DMS 273 (cell line): ENCODE results near the gene ZNF662.

ENCODE experiments used
- DNase-seq: peaks from one replicate; lab custom pipeline; 2025; ENCODE audit not compliant: unreplicated experiment; lab: John Stamatoyannopoulos, UW

Gene ZNF662

DNA sequence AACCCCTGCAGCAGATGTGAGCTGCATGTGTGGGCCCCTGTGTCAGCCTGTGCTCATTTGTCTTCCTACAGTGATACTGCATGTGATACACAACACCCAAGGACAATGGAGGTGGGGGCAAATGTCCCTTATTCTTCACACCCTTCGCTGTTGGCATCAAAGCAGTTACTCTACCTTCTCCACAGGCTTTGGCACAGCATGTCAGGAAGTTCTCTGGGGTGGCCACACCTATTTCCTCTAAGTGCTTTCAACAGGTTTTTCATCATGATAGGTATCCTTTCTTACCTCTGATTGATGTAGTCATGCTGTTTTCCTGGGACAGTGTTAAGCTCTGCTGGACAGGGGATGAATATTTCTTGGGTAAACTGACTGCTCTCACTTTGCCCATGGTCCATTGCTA lies 29.5 kb downstream of the ZNF662 start:
- DNase-seq: no peak

DNA sequence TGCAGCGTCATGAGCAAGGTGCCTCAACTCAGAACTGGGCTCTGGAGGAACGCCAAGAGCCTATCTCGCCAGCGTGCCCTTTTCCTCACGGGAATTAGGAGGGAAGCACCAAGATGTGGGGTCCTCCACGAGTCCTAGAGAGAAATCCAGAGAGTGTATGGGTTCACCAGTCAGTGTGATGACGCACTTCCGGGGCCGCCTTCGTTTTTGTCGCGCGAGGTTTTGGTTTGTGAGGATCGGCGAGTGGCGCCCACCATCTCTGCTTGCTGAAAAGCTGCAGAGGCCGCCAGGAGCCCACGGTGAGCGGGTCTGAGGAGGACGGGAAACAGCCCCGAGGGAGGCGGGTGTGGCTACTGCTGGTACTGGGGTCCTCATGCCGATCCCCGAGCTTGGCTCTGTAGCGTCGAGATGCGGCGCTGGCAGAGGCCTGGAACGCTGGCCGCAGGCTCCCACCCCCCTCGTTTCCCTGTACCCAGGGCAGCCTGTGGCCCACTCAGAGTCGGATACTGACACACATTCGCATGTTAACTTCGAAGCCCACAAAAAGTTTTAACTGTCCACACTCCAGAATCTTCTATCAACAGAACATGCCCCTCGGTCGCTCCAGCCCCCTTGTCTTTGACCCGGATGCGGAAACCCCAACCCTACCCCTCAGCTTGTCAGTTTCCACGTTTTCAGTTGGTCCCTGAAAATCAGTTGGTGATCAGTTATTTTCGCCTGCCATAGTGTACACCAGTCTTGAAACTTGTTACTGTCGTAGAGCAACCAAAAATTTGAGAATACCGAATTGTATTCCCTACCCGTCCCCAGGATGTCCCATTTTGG lies 30.4 kb downstream of the ZNF662 start:
- DNase-seq: no peak

DNA sequence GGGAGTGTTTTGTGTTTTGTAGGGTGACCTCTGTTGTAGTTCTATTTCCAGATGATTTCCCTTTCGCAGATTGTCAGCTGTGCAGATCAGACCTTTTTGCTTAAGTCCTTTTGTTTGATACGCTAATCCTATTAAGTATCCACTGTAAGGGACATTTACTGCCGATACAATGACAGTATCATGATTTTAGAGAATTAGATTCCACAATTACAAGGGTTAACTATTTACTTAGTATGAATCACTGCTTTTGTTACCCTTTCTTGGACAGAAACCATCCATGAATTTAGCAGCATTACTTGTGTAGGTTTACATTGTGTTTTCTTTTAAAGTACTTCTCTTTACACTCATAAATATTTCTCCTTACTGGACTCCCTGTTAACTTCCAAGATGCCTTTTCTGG lies 31.4 kb downstream of the ZNF662 start:
- no peak for DNase-seq

DNA sequence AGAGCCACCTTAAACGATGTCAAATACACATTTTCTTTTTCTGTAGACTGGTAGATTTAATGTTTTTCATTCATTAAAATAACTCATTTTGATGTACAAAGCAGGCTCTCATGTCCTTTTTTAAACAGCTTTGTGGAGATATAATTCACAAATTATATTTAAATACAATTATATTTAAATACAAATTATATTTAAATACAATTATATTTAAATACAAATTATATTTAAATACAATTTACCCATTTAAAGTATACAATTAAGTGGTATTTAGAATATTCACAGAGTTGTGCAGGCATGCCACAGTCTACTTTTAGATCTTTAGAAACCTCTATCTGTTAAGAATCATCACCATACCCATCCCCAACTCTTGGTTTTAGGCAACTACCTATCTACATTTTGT lies 36.8 kb downstream of the ZNF662 start:
- DNase-seq: no peak

DNA sequence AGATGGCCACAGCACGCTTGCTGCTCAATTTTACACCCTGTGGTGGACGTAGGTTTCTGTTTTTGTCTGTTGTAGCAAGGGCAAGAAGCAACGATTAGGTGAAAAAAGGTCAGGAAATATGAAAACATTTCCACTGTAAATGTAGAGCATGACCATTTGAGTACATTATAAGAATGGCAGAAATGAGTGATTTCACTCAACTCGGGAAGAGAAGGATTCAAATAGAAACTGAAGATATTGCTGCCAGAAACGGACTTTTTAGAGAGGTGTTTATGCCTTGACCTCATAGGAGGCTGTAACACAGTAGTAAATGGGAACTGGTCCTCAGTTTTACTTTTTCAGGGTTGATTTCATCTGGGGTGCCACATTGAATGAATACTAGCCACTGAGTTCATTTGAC lies 40.1 kb downstream of the ZNF662 start:
- DNase-seq: no peak

DNA sequence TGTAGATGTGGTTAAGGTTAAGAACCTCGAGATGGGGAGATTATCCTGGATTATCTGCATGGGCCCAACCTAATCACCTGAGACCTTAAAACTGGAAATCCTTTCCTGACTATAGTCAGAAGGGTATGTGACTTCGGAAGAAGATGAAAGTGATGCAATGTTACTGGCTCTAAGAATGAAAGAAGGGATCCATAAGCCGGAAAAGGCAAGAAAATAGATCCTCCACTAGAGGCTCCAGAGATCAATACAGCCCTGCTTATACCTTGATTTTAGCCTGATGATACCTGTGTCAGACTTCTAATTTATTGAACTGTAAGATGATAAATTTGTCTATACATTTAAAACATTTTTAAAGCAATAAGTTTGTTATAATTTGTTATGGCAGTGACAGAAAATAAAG lies 51.6 kb downstream of the ZNF662 start:
- DNase-seq: no peak

DNA sequence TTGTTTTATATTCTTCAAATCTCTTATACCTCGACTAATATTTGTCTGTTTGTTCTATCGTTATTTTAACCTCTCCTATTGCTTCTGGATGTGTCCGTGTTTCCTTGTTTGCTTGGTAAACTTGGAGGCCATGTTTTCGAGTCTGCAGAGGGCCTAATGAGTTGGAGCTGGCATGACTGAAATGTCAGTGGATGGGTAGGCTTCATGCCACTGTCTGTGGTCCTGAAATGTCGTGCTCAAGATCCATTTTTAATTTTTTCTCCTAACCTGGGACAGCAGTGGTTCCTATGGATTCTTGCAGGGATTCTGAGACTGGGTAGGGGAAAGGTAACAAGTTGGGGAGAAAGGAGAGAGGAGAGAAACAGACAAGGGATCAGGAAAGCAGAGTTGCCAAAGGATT lies 54.3 kb downstream of the ZNF662 start:
- DNase-seq: no peak

DNA sequence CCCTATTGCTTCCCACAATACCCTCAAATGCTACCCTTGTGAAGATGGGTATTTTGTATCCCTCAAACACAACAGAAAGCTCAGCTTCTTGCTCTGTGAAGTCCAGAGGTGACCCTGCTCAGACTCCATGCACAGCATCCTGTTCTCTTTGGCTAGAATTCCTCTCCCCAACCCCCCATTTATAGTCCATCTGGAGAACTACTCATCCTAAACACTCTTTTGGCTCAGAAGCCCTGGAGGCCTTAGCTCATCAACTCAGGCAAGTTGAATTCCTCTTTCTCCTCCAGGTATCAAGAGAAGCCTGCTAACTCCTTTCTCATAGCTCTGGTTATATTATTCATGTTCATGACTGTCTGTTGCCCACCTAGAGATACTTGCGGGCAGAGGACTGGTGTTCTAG lies 54.8 kb downstream of the ZNF662 start:
- DNase-seq: peak; percentile 15

DNA sequence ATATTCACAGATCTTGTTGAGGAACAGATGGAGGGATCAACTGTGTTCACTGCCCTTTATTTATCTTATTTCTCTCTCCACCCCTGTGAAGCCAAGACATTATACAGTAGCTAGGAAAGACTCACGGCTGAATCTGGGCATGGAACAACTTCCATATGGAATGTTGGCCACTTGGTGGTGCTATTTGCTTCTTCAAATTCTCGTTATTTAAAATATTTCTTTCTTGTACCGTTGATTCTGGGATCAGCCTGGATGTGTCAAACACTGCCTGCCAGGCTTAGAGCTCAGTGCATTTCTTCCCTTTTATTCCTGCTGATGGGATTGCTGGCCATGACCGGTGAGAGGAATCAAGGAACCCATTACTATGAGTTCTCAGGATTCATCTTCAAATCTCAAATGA lies 55.7 kb downstream of the ZNF662 start:
- peak; percentile 71 for DNase-seq

DNA sequence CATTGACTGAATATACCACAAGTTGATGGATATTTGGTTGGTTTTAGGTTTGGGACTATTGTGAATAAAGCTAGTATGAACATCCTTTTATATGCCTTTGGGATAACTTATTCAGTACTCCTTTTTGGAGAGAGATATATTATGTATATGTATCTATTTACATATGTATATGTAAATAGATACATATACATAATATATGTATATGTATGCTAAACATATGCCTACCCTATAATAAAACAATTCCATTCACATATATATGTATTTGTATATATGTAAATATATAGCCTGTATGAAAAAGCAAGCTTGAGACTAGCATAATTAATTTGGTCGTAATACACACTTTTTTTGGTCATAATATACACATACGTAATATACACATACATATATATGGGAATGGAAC lies 57.3 kb downstream of the ZNF662 start:
- no peak for DNase-seq

DNA sequence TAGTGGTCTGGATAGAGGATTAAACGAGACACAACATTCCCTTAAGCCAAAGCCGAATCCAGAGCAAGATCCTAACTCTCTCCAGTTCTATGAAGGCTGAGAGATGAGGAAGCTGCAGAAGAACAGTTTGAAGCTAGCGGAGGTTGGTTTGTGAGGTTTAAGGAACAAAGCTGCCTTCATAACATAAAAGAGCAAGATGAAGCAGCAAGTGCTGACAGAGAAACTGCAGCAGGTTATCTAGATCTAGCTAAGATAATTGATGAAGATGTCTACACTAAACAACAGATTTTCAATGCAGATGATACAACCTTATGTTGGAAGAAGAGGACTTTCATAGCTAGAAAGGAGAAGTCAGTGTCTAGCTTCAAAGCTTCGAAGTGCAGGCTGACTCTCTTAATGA lies 58.3 kb downstream of the ZNF662 start:
- DNase-seq: no peak
